HL-60 (cell line): Measurements from ENCODE around the gene SEZ6.

Experiments used
- DNase-seq, 2 experiments: peaks; one replicate each; pipeline ENCODE4 v3.0.0-alpha.2; 2010 to 2020; ENCODE audit warnings: low read depth in 1 of 2, low spot score in 1 of 2
- H3K27ac ChIP-seq: fragments of 250-450 bp; sonication (Bioruptor Pico); replicated peaks from 2 replicates; pipeline ENCODE4 v1.5.1; 2020; ENCODE audit warnings: mild to moderate bottlenecking, moderate library complexity
- H3K27me3 ChIP-seq: fragments of 250-450 bp; sonication (Bioruptor Pico); 2 replicates; pipeline ENCODE4 v1.5.1; 2021; ENCODE audit warnings: mild to moderate bottlenecking, moderate library complexity; ENCODE audit not compliant: insufficient read depth, poor library complexity, severe bottlenecking
- H3K4me3 ChIP-seq: replicated peaks from 2 replicates; pipeline ENCODE4 v1.5.1; 2011; ENCODE audit warnings: mild to moderate bottlenecking, control low read depth, low read length; ENCODE audit not compliant: insufficient read depth
- CTCF ChIP-seq: IDR thresholded peaks from one replicate; pipeline ENCODE4 v1.5.1; 2011; ENCODE audit warnings: low read length, control low read depth, inconsistent platforms; ENCODE audit not compliant: insufficient read depth
- GABPA ChIP-seq: IDR thresholded peaks from 2 replicates; pipeline ENCODE4 v1.6.1; 2012; ENCODE audit warnings: low read depth
- POLR2AphosphoS5 ChIP-seq: IDR thresholded peaks from 2 replicates; pipeline ENCODE4 v1.6.1; 2012; ENCODE audit warnings: low read depth
- REST ChIP-seq: IDR thresholded peaks from 2 replicates; pipeline ENCODE4 v1.6.1; 2012; ENCODE audit warnings: low read depth; ENCODE audit not compliant: insufficient replicate concordance
- SPI1 ChIP-seq: IDR thresholded peaks from 2 replicates; pipeline ENCODE4 v1.6.1; 2012; ENCODE audit warnings: low read depth, mild to moderate bottlenecking, borderline replicate concordance

SEZ6 gene

GRCh38 chr17:28954886-28955285 lies 50.9 kb downstream of the SEZ6 start:
- Histone ChIP-seq H3K4me3 (no peak overlapping the region), H3K27me3 (no peaks in the 10 kb centered on the region), H3K27ac (no peak overlapping the region)
- no peak for DNase-seq
- no peak for TF ChIP-seq GABPA
- no peak for TF ChIP-seq REST
- no peak for TF ChIP-seq SPI1
- no peak for TF ChIP-seq POLR2AphosphoS5
- no peak for TF ChIP-seq CTCF

- Histone ChIP-seq H3K4me3 (no peak overlapping the region), H3K27me3 (no peaks in the 10 kb centered on the region), H3K27ac (no peak overlapping the region)
- DNase-seq: peak; percentile 50 to 56
- peak; percentile 75 for TF ChIP-seq REST
- TF ChIP-seq CTCF: peak; percentile 81
- no peak for TF ChIP-seq SPI1
Measured at GRCh38 chr17:28953444-28954118, 52.3 kb downstream of the SEZ6 start.

GRCh38 chr17:28951991-28952975 lies 53.5 kb downstream of the SEZ6 start:
- DNase-seq: peak; percentile 99
- TF ChIP-seq REST (peak; percentile 58), GABPA (peak; percentile 83), SPI1 (no peak; the same call in 1 of the 2 replicates)

More at GRCh38 chr17:28951991-28952975, 53.5 kb downstream of the SEZ6 start:
- Histone ChIP-seq H3K27ac (peak overlapping the region; percentile 95), H3K27me3 (no peaks in the 10 kb centered on the region), H3K4me3 (peak overlapping the region; percentile 56)
